GM12878 (cell line): ENCODE results near the gene DDAH1.

Source experiments
- CHD2 ChIP-seq: IDR thresholded peaks from 2 replicates; pipeline ENCODE4 v1.6.1; 2011; ENCODE audit warnings: low read depth, low read length, improper control_type of control experiment, borderline replicate concordance
- CTCF ChIP-seq, 3 experiments: IDR thresholded peaks in 2 of 3; conservative IDR thresholded peaks in 1 of 3; 2 replicates each; pipeline ENCODE4 v1.5.1; 2011; ENCODE audit warnings: low read depth in 3 of 3, low read length in 3 of 3, mild to moderate bottlenecking in 3 of 3, control low read depth in 2 of 3, moderate library complexity in 2 of 3, inconsistent platforms in 1 of 3, mixed read lengths in 1 of 3; ENCODE audit not compliant: control insufficient read depth in 2 of 3, insufficient read depth in 1 of 3; ENCODE audit errors: extremely low read depth in 1 of 3
- SIN3A ChIP-seq: IDR thresholded peaks from 2 replicates; pipeline ENCODE4 v1.6.1; 2012; ENCODE audit warnings: low read depth, low read length, improper control_type of control experiment
- SMC3 ChIP-seq: IDR thresholded peaks from 2 replicates; pipeline ENCODE4 v1.6.1; 2011; ENCODE audit warnings: low read length, improper control_type of control experiment, borderline replicate concordance
- STAT3 ChIP-seq: IDR thresholded peaks from 2 replicates; pipeline ENCODE4 v1.6.1; 2011; ENCODE audit warnings: low read depth, low read length, improper control_type of control experiment
- TBL1XR1 ChIP-seq: IDR thresholded peaks from 2 replicates; pipeline ENCODE4 v1.6.1; 2012; ENCODE audit warnings: low read depth, low read length, improper control_type of control experiment
- ZBTB4 ChIP-seq: fragments of 450-650 bp; formaldehyde crosslinking; IDR thresholded peaks from 2 replicates; pipeline ENCODE4 v1.4.0; 2022; ENCODE audit warnings: mild to moderate bottlenecking, moderate library complexity

- TF ChIP-seq CTCF (IDR thresholded peaks at IDR 0.05 in 2 of 3, conservative IDR thresholded peaks at IDR 0.05 in 1 of 3; ENCODE audit: control insufficient read depth in 2 of 3, extremely low read depth in 1 of 3, insufficient read depth in 1 of 3, low read depth in 3 of 3, low read length in 3 of 3) (no peak), SIN3A (no peak), TBL1XR1 (no peak), CHD2 (no peak), SMC3 (no peak), STAT3 (no peak), ZBTB4 (no peak)
These were observed 132.4 kb downstream of the DDAH1 start for GRCh38 chr1:85332575-85332974.
